ENCODE data around the gene BCL3. TPM values are rescaled to one million over a fixed set of nuclear protein-coding genes. Genes with fewer than 3 reads are reported as not detected.

The BCL3 gene
- total RNA-seq, 4 donors from 2014 or later: 3.2 to 58.8 (median 11.9) TPM

- no peak for DNase-seq
- Histone ChIP-seq H3K9me3 (no peaks in the 10 kb centered on the region), H3K36me3 (no peaks in the 10 kb centered on the region), H3K4me1 (peaks cover 0 to 33% of the 10 kb centered on the region in 2 donors), H3K4me3 (peak overlapping the region; percentile 36), H3K27me3 (no peaks in the 10 kb centered on the region), H3K27ac (peak overlapping the region; percentile 83 to 87)
- intact Hi-C loops (cut with DNase I; ENCODE audit: low total_unique reads): no loop called here
- no peak for TF ChIP-seq CTCF (IDR thresholded peaks at IDR 0.05)
- no peak for TF ChIP-seq POLR2A (IDR thresholded peaks at IDR 0.05)
Observed at GRCh38 chr19:44754750-44755080, 6.2 kb downstream of the BCL3 start.

- peak overlapping the region; percentile 83 to 87 for H3K27ac ChIP-seq
- no peaks in the 10 kb centered on the region for H3K9me3 ChIP-seq
- TF ChIP-seq POLR2A (IDR thresholded peaks at IDR 0.05): no peak
- no peak for TF ChIP-seq CTCF (IDR thresholded peaks at IDR 0.05)
- H3K36me3 ChIP-seq: no peaks in the 10 kb centered on the region
- H3K4me1 ChIP-seq: peaks cover 0 to 33% of the 10 kb centered on the region in 2 donors
- no peak overlapping the region for H3K4me3 ChIP-seq
- intact Hi-C loops (cut with DNase I; ENCODE audit: low total_unique reads): no loop called here
- no peaks in the 10 kb centered on the region for H3K27me3 ChIP-seq
- no peak for DNase-seq
Observed at GRCh38 chr19:44755219-44755618, 6.7 kb downstream of the BCL3 start.

GRCh38 chr19:44756089-44756562 lies 7.6 kb downstream of the BCL3 start:
- Histone ChIP-seq H3K27ac (peak overlapping the region; percentile 83 to 87), H3K27me3 (no peaks in the 10 kb centered on the region), H3K4me3 (no peak overlapping the region), H3K4me1 (peaks cover 0 to 33% of the 10 kb centered on the region in 2 donors), H3K36me3 (no peaks in the 10 kb centered on the region), H3K9me3 (no peaks in the 10 kb centered on the region)
- intact Hi-C loops (cut with DNase I; ENCODE audit: low total_unique reads): no loop called here
- DNase-seq: no peak
- TF ChIP-seq POLR2A (IDR thresholded peaks at IDR 0.05): no peak
- TF ChIP-seq CTCF (IDR thresholded peaks at IDR 0.05): no peak

- no peaks in the 10 kb centered on the region for H3K36me3 ChIP-seq
Observed at GRCh38 chr19:44757057-44757734, 8.7 kb downstream of the BCL3 start.

More at GRCh38 chr19:44757057-44757734, 8.7 kb downstream of the BCL3 start:
- Histone ChIP-seq H3K4me3 (peak overlapping the region; percentile 35 to 36), H3K27ac (peak overlapping the region; percentile 83 to 87), H3K27me3 (no peaks in the 10 kb centered on the region), H3K9me3 (no peaks in the 10 kb centered on the region), H3K4me1 (peaks cover 0 to 33% of the 10 kb centered on the region in 2 donors)
- TF ChIP-seq CTCF (IDR thresholded peaks at IDR 0.05) (no peak), POLR2A (IDR thresholded peaks at IDR 0.05) (no peak)
- intact Hi-C loops (cut with DNase I; ENCODE audit: low total_unique reads): no loop called here
- DNase-seq: peak; percentile 73 to 78

All from uterus (tissue), 4 donors.